HG03571 (cell line): ENCODE data around the gene WDR13.
"Not testable (repeated sequence)": the region's sequence is repeated elsewhere in the genome, so short reads cannot be mapped to it uniquely, and the experiment has no call there.

ENCODE experiments used
- ATAC-seq: cut with Tn5 transposase; IDR thresholded peaks from one replicate; pipeline ENCODE4 v1.9.1; 2021; ENCODE audit not compliant: unreplicated experiment

Gene WDR13

GRCh38 chrX:48597353-48598264 lies at the start of gene WDR13:
WDR13 (plus strand) TSS chrX:48597492; CDS start chrX:48597997, 505 bp downstream.
- ATAC-seq: peak; percentile 65

DNA sequence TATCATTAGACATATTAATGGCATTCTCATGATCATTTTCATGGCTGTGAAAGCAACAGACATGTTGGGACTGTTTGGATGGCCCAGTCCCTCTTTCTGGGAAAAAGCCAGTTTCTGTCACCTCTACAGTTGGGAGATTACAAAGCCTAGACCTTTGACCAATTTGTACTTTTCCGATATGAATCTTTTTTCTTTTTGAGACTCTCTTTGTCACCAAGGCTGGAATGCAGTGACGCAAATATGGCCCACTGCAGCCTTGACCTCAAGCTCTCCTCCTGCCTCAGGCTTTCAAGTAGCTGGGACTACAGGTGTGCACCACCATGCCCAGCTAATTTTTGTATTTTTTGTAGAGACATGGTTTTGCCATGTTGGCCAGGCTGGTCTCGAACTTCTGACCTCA lies 48.4 kb upstream of the WDR13 start:
- no peak for ATAC-seq

DNA sequence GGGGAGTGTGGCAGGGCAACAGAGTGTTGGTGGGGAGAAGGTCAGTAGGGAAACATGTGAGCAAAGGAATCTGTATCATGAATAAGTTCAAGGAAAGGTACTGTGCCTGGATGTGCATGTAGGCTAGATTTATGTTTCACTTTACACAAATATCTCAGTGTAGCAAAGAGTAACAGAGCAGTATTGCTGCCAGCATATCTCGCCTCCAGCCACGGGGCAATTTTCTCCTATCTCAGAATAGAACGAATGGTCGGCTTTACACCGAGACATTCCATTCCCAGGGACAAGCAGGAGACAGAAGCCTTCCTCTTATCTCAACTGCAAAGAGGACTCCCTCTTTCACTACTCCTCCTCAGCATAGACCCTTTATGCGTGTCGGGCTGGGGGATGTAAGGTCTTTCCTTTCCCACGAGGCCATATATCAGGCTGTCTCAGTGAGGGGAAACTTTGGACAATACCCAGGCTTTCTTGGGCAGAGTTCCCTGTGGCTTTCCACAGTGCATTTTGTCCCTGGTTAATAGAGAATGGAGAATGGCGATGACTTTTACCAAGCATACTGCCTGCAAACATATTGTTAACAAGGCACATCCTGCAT lies 41.5 kb upstream of the WDR13 start:
- not testable (repeated sequence) for ATAC-seq

GRCh38 chrX:48558271-48558670 lies 39.0 kb upstream of the WDR13 start:
- no peak for ATAC-seq

DNA sequence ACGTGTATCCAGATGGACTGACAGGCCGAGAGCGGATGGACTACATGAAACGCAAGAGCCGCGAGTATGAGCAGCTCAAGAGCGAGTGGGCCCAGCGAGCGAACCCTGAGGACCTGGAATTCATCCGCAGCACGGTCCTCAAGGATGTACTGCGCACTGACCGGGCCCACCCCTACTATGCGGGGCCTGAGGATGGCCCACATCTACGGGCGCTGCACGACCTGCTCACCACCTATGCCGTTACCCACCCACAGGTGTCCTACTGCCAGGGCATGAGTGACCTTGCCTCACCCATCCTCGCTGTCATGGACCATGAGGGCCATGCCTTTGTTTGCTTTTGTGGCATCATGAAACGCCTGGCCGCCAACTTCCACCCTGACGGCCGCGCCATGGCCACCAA lies 37.7 kb upstream of the WDR13 start:
- ATAC-seq: no peak

GRCh38 chrX:48560056-48560455 lies 37.2 kb upstream of the WDR13 start:
- no peak for ATAC-seq

DNA sequence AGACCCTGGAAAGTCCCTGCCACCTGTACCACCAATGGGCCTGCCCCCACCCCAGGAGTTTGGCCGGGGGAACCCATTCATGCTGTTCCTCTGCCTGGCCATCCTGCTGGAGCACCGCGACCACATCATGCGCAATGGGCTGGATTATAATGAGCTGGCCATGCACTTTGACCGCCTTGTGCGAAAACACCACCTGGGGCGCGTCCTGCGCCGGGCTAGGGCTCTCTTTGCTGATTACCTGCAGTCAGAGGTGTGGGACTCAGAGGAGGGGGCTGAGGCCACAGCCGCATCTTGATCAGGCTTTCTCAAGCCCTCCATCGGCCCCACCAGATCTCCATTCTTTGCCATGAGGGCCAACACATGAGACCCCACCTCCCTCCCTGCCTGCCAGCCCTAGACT lies 36.6 kb upstream of the WDR13 start:
- no peak for ATAC-seq

- ATAC-seq: no peak
Measured at GRCh38 chrX:48569958-48570357, 27.3 kb upstream of the WDR13 start.

GRCh38 chrX:48573690-48574269 lies 23.5 kb upstream of the WDR13 start:
- ATAC-seq: no peak

- peak; percentile 72 for ATAC-seq
Measured at GRCh38 chrX:48574270-48575266, 22.7 kb upstream of the WDR13 start, which contains the start of gene RBM3. RBM3 (plus strand) TSS chrX:48574484; CDS start chrX:48575181, 697 bp downstream.

DNA sequence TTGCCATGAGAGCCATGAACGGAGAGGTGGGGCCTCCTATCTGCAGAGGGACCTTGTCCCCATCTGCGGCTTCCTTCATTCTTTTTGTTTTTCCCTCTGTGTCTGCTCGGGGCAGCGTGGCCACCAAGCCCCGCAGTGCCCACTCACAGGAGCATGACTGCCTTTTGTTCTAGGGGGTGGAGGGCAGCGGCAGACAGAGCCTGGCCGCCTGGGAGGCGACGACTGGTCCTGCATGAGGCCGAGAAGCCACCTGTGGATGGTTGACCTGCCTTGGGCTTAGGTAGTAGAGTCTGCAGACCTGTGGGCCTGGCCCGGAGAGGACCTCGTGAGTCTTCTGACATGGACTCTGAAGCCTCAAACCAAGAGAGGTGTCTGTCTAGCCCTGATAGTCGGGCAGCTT lies 21.6 kb upstream of the WDR13 start:
- no peak for ATAC-seq

DNA sequence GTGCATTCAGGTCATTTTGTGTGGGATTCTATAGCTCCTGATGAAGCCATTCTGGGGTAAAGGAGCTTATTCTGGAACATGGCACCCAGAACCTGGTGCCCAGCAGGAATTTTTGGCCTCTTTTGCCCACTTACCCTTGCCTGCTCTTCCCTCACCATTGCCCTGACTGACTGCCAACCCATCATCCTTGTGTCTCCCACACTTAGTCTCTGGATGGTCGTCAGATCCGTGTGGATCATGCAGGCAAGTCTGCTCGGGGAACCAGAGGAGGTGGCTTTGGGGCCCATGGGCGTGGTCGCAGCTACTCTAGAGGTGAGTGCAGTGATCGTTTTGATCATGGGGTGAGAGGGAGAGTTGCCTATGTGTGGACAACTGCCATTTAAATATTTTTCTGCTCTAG lies 21.2 kb upstream of the WDR13 start:
- no peak for ATAC-seq

GRCh38 chrX:48578661-48579128 lies 18.6 kb upstream of the WDR13 start:
- no peak for ATAC-seq

DNA sequence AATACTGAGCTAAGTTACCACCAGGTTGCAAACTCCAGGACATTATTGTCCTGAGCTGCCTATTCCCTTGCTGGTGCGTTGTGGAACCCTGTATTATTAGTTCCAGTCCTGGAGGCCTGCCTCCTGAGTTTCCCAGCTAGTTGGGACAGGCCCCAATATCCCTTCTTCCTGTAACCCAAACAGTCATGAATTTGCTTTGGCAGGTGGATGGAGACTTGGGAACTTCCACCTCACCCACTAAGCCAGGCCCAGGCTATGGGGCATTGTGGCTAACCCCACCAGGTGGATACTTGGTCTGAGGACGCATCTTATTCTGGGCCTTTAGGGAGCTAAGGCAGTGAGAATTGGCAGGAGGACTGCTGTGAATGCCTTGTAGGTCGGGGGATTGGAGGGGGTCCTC lies 18.0 kb upstream of the WDR13 start:
- no peak for ATAC-seq

- no peak for ATAC-seq
Measured at GRCh38 chrX:48580662-48581061, 16.6 kb upstream of the WDR13 start.

- no peak for ATAC-seq
Measured at GRCh38 chrX:48584698-48585097, 12.6 kb upstream of the WDR13 start.

DNA sequence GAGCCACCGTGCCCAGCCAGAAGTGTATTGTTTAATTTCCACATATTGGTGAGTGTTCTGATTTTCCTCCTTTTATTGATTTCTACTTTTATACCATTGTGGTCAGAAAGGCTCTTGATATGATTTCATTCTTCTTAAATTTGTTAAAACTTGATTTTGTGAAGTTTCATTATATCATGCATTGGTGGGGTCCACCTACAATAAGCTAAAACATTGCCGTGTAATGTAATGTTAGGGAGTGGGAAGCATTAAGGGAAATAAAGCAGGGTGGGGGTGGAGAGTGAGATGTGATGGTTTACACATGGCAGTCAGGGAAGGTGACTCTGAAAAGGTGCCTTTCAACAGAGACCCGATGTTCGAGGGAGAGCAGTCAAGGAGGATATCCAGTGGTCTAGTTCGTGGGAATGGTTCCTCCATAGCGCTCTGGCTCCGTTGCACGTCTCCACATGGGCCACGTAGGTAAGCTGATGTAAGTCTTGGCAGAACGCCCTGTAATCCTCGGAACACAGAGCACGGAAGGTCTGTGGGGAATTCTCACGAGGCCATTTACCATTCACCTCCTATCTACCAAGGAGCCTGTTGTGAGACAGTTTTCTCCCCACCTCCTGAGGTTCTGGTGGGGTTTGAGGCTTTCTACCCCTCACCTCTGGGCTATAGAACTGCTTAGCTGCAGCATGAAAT lies 7.7 kb upstream of the WDR13 start:
- ATAC-seq: no peak

DNA sequence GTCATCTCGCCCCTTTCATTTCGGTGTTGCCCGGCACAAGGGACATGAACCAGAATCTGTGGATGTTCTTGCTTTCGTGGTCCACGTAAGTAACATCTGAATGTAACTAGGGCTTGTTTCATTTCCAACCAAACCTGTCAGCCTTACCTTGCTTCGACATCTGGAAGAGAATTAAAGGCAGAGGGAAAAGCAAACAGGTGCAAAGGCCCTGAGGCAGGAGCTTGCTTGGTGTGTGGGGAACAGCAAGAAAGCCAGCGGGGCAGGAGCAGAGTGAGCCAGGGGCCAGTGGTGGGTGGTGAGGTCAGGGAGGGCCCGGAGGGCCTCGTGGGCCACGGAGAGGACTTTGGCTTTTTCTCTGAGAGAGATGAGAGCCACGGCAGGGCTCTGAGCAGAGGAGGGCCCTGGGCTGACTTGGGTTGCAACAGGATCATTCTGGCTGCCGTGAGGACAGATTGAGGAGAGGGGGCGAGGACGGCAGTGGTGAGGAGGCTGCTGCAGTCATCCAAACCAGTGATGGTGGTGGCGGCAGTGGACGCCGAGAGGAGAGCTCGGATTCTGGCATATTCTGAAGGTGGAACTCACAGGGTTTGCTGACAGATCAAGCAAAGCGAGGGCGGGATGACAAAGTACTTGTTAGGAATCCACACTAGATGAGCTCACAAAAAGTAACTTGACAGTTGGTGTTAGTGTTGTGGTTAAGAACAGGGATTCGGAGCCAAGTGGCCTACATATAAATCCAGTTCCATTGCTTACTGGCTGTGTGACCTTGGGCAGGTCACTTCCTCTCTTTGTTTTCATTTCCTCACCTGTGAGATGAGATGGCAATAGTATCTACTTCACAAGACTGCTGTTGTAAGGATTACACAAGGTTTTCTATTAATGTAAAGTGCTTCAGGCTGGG lies 6.8 kb upstream of the WDR13 start:
- no peak for ATAC-seq

- ATAC-seq: no peak
Measured at GRCh38 chrX:48591255-48591791, 6.0 kb upstream of the WDR13 start.
